ENCODE data around the gene POT1.
A peak's percentile ranks its signal among the peaks of the same experiment; 100 is the strongest.

POT1 gene

DNA sequence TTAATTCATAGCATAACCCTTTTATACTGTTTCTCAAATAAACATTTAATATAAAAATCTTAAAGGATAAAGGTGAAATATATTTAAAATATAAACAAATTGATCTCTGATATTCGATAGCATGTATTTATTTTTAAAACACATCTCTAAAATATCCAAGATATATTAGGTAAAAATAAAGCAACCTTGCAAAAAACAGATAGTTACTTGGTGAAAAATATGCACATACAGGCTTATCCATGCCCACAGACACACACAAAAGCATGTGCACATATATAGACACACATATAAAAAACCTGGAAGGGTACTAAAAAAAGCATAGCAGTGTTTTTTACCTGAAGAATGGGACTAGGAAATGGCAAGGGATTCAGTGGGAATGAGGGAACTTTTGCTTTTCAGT, 19.8 kb downstream of the POT1 start:
- DNase-seq: no peak

DNA sequence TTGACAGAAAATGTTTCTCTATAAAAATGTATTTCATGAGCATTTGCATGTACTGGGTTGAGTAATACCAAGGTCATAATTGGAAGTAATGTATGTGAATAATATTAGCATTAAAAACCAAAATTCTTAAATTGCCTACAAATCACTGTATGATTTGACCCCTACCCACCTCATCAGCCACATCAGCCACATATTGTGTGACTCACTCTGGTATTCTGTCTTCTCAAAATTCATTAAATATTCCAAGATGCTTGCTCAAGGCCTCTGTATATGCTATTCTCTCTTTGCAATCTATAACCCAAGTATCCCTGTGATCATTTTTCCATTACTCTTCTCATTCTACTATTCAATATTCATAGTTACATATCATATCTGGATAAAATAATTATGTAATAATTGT, 21.4 kb downstream of the POT1 start:
- no peak for DNase-seq

DNA sequence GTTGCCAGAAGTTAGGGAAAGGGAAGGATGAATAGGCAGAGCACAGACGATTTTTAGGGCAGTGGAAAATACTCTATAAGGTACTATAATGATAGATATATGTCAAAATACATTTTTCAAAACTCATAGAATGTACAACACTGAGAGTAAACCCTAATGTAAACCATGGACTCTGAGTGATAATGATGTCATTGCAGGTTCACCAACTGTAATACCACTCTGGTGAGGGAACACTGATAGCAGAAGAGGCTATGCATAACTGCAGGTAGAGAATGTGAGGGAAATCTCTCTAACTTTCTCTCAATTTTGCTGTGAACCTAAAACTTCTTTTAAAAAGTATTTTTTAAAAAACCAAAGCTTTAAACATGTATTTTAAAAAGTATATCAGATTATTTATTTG, 22.1 kb downstream of the POT1 start:
- no peak for DNase-seq

DNA sequence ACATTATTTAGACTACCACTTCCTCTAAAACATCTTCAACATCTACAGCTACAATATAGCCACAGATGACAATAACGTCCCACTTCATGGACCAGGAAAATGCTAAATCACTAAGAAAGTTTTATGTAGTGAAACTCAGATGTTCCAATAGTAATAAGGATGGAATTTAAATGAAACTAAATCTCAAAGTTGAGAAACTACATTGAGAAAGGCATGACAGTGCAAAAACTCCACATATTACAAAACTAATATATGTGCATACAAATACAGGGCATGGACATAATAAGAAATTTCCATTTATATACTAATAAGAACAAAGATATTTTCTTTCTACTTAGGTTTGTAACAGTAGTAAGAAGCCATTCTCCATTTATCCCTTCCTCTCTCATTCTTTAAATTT, 31.1 kb downstream of the POT1 start:
- DNase-seq: no peak

DNA sequence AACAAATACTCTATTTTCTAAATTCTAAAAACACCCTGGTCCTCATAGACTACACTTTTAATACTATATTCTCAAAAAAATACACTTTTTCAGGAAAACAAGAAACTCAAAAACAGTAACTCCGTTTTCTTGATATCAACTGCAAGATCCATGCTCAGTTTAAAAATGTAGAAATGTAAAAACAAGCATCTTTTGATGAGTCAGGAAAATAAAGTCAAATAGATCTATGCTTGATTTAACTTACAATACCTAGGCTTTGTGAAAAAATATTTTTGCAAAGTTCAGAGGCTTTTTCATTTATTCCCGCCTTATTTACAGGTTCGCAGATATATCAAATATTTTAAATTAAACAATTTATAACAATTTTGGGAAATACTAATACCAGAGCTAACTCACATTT, 33.6 kb downstream of the POT1 start:
- no peak for DNase-seq

DNA sequence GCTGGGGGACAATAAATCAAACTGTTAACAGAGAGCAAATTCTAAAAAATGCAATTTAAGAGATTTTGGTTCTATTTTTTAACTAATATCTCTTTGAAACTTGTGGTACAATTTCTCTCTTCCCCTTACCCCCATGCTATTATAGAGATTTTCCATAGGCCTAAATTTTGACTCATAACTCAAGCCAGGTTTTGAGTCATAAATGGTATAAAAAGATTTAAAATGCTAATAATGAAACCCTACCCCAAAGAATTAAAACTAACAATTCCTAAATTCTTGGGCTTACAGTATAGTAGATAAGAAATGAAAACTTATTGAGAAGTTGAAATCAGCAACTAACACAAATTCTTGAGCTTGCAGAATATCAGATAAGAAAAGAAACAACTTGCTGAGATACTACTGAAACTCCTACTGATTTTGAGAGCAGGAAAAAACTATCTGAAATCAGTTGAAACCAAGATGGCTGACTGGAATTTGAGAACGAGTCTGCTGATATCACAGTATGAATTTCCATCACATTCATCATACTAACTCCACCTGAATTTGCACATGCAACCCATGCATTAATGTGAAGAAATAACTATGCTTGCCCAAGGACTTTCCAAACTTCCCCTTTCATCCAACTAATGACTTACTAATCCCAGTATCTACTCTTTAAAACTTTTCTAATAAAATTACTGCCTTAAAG, 36.3 kb downstream of the POT1 start:
- DNase-seq: no peak

DNA sequence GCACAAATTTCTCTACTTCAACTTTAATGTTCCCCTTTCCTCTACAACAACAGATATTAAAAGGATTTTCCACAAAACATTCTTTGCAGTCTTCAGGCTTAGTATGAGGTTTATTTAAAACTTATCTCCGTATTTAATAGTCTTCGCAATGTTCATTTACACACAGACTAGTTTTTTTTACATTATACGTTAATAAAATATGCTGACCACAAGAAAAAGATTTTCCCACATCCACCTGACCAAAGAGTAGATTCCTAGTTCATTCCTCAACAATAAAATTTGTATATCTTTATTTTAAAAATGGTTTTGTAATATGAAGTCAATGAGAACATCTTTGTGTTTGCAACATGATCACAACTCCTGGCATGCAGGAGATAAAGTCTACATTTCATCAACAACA, 42.4 kb downstream of the POT1 start:
- no peak for DNase-seq

DNA sequence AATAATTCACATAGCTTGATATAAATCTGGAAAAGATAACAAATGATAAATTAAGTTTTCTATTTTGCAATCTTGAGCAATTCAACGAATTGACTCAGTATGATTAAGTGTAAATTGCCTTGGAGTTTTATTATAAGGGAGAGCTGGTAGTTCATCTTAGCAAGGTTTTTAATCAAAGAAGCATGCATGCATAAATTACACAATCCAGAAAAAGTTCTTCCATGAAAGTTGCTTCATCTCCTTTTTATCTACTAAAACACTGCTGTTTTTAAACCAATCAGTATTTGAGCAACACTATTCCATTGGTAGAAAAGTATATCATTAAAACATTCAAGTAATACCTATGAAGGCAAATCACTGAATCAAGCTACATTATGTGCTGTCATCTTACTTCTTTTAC, 47.6 kb downstream of the POT1 start:
- DNase-seq: no peak

DNA sequence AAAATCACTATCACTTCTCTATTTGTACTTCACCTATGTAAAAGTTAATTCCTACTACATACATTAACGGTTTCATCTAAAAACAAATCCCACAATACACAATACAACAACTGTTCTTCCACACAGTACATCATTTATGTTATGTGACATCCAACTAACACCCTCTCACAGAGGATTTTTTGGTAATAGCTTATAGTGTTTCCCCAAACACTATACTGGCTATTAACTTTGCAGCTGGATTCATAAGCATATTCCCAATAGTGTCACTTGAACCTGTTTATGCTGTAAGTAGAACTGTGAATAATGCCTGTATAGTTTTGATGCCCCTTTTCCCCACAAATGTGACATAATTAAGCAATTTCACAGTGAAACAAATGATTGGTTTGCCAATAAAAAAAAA, 49.9 kb downstream of the POT1 start:
- no peak for DNase-seq

DNA sequence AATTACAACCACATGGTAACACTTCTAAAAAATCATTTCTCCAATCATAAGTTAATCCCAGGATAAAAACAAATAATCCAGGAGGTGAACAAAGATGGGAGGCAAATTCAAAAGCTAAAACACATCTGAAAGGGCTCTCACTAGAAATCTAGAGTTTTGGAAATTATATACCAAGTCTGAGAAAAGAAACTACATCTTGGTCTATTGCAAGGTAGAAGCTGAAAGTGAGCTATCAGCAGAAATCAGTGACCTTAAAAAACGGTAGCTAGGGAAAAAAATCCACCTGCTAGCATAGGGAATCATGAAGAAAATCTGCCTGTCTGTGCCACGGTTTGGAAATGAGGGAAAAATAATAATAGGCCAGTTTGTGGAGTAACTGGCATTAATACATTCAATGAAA, 50.5 kb downstream of the POT1 start:
- DNase-seq: no peak

DNA sequence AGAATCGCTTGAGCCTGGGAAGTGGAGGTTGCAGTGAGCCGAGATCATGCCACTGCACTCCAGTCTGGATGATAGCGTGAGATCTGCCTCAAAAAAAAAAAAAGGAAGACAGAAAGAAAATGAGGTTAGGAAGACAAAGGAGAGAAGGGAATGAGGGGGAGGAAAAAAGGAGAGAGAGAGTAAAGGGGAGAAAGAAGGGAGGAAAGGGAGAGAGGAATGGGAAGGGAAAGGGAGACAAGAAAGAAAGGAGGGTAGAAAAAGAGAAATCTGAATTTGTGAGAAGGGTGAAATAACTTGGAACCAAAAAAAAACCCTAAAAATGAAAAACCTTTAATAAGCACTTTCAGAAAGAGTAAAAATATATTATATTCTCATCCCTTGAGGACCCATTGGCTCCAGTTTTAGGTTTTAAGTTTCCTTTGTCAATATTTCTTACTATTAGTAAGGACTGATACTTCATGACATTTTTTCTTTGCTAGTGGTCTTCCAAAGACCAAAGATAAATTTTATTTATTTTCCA, 54.9 kb downstream of the POT1 start:
- DNase-seq: no peak

DNA sequence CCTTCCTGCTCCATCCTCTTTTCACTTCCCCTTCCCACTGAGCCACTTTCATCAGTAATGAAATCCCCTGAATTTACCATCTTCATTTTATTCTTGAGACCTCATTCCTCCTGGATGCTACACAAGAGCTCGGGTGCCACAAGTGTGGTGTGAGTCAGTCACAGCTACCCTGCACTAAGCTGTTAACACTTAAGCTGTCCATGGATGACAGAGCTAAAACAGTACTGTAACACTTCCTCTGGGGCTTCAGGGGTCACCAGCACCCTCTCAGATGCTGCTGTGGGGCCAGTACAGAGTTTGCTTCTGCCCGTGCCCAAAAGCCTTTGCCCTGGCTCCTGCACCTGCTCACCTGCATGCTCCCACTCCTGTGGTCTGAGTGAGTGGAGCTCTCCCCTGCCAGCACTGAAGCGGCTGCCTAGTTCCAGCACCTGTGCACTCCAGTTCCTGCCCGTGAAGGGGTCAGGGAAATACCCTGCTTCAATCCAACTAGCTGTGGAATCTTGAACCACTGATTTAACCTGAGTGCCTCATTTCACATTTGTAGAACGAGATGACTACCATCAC, 71.9 kb downstream of the POT1 start:
- DNase-seq: no peak

DNA sequence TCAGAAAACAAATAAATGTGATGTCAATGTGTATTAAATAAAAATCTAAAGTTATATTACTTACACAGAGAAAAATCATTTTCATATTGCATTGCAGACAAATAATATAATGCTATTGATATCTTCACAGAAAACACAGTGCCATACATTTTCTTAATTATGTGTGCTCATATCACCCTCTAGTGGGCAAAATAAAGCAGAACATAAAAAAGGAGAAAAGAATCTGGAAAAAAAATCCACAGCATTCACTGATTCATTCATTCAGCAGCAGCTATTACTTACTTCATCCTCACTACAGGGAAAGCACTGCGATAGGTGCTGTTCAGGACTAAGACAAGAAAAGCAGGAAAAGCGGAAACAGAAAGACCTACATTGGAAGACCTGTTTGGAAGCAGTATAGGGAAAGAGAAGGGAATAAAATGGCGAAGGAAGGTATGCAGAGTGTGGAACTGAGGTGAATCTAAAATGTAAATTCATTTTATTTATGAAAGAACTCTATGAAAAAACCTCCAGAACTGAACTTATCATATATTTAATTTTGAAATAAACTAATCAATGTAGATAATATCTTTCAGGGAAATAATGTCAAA, 73.2 kb downstream of the POT1 start:
- peak; percentile 33 to 52 for DNase-seq

DNA sequence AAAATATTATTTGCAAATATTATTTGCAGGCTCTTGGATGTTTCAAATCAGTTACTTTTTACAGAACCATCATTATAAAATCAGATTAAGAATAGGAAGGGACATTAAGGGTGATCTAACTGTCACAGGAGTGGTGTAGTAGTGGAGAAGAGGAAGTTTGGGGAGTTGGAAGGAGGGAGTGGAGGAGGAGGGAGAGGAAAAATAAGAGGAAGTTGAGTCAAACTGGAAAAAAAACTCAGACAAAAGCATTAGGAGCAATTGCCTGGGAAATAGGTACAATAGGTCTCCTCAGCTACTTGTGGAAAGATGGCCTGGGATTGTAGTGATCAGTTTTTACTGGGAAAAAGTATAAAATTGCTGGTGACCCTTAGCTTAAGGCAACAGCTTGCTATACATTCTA, 86.3 kb downstream of the POT1 start:
- DNase-seq: no peak

DNA sequence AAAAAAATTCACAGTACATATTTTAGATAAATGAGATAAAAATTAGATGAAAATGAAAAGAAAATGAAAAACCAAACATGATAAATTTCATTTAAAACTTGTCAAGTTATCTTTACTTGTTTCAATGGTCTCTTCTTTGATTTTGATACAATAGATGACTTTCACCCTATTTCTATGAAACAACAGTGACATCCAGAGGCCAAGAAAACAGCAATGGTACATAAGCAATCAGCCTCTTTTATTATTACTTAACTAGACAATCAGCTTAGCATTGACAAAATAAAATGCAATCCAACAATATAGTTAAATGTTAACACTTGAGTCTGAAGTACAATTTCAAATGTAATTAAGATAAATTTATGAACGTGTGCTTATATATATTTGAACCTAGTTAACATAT, 89.2 kb downstream of the POT1 start:
- DNase-seq: no peak

DNA sequence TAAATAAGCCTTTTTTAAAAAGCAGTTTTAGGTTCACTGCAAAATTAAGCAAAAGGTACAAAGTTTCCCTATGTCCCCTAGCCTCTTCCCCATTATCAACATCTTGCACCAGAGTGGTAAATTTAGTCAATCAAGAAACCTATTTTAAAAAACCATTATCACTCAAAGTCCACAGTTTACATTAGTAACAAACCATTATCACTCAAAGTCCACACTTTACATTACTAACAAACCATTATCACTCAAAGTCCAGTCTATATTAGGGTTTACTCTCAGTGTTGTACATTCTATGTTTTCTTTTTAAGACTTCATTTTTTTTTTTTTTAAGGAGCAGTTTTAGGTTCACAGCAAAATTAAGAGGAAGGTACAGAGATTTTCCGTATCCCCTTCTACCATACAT, 89.9 kb downstream of the POT1 start:
- no peak for DNase-seq

DNA sequence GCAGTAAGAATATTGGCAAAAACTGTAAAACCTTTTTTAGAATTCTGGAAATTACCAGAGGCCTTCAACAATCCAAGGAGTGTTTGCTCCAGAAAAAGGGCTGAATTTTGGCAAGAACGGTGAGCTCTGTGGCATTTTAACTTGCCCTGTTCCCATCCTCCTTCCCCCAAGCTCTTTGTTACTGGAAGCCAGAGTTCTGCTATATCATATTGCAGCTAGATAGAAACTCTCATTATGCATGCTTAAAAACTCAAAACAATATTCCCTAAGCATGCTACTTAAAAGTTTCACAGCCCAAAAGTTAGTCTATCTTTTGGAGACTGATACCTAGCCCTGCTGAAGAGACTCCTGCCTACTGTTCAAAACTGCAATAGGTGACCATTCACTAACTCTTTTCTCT, 93.5 kb downstream of the POT1 start:
- DNase-seq: no peak

DNA sequence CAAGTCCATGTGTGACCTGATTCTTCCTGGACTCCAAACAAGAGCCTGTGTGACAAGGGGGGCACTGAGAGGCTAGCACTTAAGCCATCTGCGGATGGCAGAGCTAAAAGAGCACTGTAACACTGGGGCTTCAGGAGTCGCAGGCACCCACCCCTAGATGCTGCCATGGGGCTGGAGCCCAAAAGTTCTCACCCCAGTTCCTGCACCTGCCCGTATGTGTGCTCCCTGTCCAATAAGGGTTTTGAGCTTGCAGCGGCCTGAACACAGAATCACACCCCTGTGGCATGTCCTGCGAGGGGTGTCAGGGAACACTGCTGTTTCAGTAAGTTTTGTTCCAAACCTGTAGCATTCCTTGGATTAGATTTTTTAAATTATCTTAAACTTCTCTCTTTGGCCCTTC, 110.8 kb downstream of the POT1 start:
- DNase-seq: no peak

DNA sequence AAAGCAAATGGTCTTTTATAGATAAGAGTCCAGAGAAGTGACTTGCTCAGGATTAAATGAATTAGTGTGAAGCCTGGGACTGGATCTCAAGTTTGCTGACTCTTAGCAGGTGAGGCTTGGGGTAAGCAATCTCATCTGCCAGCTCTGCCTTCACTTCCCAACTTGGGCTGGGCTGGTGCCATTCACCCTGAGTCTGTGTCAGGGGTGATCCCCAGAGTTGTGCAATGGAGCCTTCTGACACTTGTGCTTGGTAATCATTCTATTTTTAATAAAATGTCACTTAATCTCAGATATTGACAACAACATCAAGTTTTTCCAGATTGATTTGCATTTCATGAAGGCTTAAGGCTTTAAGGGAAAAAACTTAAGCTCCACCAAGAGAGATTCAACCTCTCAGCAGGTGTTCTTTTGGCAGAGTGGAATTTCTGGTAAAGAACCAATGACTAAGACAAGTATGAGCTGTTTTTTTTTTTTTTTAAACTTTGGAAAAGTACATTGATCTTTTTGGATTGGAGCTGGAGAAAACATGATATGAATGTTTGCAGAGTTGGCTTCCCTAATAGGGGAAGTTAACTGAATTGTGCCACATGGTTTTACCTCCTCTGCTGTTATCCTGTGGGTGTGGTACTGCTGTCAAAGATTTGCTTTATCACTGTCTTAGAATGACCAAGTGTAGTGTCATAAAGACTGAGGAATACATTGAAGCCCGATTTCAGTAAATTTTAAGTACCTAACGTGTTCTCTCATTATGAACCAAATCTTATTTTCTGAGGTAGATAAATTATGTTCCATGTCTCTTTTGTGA, 115.4 kb downstream of the POT1 start:
- no peak for DNase-seq

DNA sequence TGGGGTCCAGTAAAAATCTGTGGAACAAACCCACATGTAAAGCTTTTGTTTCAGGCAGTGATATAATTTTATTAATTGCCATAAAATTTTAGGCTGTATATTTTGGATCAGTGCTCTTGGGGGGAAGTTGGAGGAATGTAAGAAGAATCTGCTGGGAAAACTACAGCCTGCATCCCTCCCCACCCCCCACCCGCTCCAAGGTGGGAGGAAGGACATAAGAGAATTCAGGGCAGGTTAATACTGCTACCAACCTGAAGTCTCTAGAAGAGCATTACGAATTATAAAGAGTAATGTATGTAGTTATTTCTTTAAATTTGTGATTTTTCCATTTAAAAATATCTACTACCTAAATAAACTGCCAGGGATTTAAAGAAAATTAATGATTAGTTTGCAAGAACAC, 116.9 kb downstream of the POT1 start:
- no peak for DNase-seq

DNA sequence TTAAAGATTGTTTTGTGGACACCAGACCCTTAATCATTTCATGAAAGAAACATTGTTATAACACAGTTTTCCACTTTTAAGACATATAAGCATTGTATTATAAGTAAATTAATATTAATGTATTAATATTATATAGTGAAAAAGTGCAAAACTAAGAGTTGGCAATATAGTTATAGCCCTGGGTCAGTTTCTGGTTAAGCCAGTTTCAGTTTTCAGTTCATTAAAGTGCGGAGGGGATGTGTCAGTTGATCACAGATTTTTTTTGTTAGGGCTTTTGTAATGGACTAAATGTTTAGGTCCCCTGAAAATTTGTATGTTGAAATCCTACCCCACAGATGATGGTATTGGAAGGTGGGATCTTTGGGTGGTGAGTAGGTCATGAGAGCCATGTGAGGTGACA, 118.3 kb downstream of the POT1 start:
- DNase-seq: no peak

DNA sequence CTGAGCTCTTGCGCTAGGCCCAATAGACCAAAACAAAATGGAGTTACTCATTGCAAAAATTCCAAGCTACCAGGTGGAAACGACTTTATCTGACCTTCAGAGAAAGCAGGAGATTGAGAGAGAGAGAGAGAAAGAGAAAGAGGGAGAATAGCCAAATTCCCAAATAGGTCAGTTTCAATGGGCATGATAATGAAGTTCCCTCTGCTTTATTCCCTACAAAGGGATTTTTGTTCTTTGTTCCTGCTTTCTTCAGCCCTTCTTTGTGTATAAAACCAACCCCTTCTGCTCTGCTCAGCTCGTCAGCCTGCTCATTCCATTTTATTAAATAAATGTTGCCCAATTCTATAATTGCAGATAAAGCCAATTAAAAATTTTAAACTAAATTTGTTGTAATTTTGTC, 119.0 kb downstream of the POT1 start:
- no peak for DNase-seq

DNA sequence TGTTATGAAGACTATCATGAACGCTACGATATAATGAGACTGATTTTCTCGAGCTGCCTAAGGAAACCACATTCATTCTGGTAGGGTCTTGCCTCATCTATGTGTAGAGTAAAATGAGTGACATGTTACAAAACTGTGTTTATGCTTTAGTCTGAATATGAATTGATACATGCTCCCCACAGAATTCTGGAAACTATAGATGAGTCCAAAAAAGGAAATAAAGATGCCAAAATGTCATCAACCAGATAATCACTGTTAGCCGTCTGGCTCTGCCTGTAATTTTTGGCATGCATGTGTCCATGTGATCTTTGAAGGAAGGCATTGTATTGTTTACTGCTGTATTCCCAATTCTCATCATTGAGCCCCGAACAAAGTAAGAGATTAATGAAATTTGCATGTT, 121.4 kb downstream of the POT1 start:
- no peak for DNase-seq

DNA sequence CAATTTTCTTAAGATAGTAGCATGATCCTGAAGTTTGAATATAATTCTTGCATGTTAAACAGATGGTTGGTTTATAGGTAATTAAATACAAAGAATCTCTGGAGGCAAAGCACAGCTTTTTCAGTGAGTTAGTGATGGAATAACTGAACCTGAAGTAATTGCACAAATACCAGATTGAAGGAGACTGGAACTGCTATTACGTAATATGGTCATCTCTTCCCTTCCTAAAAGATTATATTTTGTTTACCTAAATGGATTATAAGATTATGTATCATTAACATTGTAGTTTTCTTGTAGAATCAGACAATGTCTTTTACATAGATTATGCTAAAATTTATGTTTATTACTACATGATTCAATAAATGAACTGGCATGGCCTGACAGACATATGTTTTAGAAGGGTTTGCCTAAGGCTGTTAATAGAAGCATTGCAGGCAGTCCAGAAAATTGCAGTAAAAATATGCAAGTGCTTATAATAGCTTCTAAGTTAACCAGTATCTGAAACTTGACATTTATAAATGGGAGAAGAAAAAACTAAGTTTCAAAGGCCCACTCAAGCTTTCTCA, 128.2 kb downstream of the POT1 start:
- no peak for DNase-seq

Measured in NCI-H2081 (cell line).